ENCODE data around the gene HYPK. TPM values are rescaled to one million over a fixed set of nuclear protein-coding genes. Genes with fewer than 3 reads are reported as not detected.

Gene HYPK
- 4.0 TPM for polyA plus RNA-seq (2013, experiment 1 of 2; ENCODE audit: insufficient read length)
- polyA plus RNA-seq (2013, experiment 2 of 2; ENCODE audit: insufficient read length): 4.7 TPM

- peak; percentile 87 for DNase-seq
Observed at GRCh38 chr15:43800286-43801141, at the start of gene HYPK. Gene HYPK, plus strand, starts transcription at chr15:43800599. Its CDS starts 24 bp downstream, at chr15:43800623.

- no peak for DNase-seq
Observed at GRCh38 chr15:43751885-43752284, 48.5 kb upstream of the HYPK start.

GRCh38 chr15:43762824-43763223, 37.6 kb upstream of the HYPK start:
- peak; percentile 67 for DNase-seq

GRCh38 chr15:43763819-43764446, 36.5 kb upstream of the HYPK start:
- DNase-seq: no peak

- peak; percentile 58 for DNase-seq
Observed at GRCh38 chr15:43769584-43770228, 30.7 kb upstream of the HYPK start.

- no peak for DNase-seq
Observed at GRCh38 chr15:43771816-43772215, 28.6 kb upstream of the HYPK start.

GRCh38 chr15:43772624-43773023, 27.8 kb upstream of the HYPK start:
- no peak for DNase-seq

- DNase-seq: no peak
Observed at GRCh38 chr15:43774062-43774461, 26.3 kb upstream of the HYPK start.

GRCh38 chr15:43775411-43775965, 24.9 kb upstream of the HYPK start:
- DNase-seq: peak; percentile 42

- DNase-seq: no peak
Observed at GRCh38 chr15:43776101-43776717, 24.2 kb upstream of the HYPK start.

GRCh38 chr15:43776718-43777266, 23.6 kb upstream of the HYPK start, which contains the start of gene ELL3:
Gene ELL3, minus strand, starts transcription at chr15:43776966. Its CDS starts 65 bp downstream, at chr15:43776901.
- DNase-seq: peak; percentile 55

GRCh38 chr15:43777267-43777914, 23.0 kb upstream of the HYPK start:
- peak; percentile 64 for DNase-seq

GRCh38 chr15:43779016-43779415, 21.4 kb upstream of the HYPK start:
- no peak for DNase-seq

GRCh38 chr15:43789409-43789808, 11.0 kb upstream of the HYPK start:
- no peak for DNase-seq

- peak; percentile 100 for DNase-seq
Observed at GRCh38 chr15:43791993-43792760, 8.2 kb upstream of the HYPK start, which contains the start of gene SERF2. Gene SERF2, plus strand, starts transcription at chr15:43792320. Its CDS starts 57 bp downstream, at chr15:43792377.

GRCh38 chr15:43792761-43793476, 7.5 kb upstream of the HYPK start:
- DNase-seq: no peak

GRCh38 chr15:43793647-43794046, 6.8 kb upstream of the HYPK start:
- DNase-seq: no peak

- peak; percentile 47 for DNase-seq
Observed at GRCh38 chr15:43794269-43795037, 5.9 kb upstream of the HYPK start.

- DNase-seq: no peak
Observed at GRCh38 chr15:43795197-43795596, 5.2 kb upstream of the HYPK start.

All from fibroblast of skin of abdomen (primary cell).